Aorta (tissue), 5 donors: ENCODE results near the gene ARL2. TPM values are rescaled to one million over a fixed set of nuclear protein-coding genes. Genes with fewer than 3 reads are reported as not detected.
"Not testable (repeated sequence)": the region's sequence is repeated elsewhere in the genome, so short reads cannot be mapped to it uniquely, and the experiment has no call there.

Experiments
- ATAC-seq: fragments of 200-7000 bp; cut with Tn5 transposase; one replicate; pipeline ENCODE4 v1.9.1; 2022; ENCODE audit warnings: moderate library complexity; ENCODE audit not compliant: low FRiP score
- DNase-seq, 2 donors: peaks; one replicate each; pipeline ENCODE4 v3.0.0-alpha.2; 2020
- H3K27ac ChIP-seq, 2 donors: one replicate each; pipeline ENCODE4 v1.5.1; 2013; ENCODE audit warnings: low read length in 2 of 2, mild to moderate bottlenecking in 2 of 2, moderate library complexity in 2 of 2, control low read depth in 1 of 2, inconsistent platforms in 1 of 2, low read depth in 1 of 2
- H3K27me3 ChIP-seq, 2 donors: one replicate each; pipeline ENCODE4 v1.6.1; 2013; ENCODE audit warnings: control low read depth in 1 of 2, low read length in 1 of 2, mild to moderate bottlenecking in 1 of 2, moderate library complexity in 1 of 2; ENCODE audit not compliant: insufficient read depth in 2 of 2, control insufficient read depth in 1 of 2
- H3K36me3 ChIP-seq, 2 donors: one replicate each; pipeline ENCODE4 v1.6.1; 2013; ENCODE audit warnings: control low read depth in 1 of 2, low read length in 1 of 2, mild to moderate bottlenecking in 1 of 2; ENCODE audit not compliant: insufficient read depth in 2 of 2, control insufficient read depth in 1 of 2
- H3K4me1 ChIP-seq, 2 donors: one replicate each; pipeline ENCODE4 v1.6.1; 2013; ENCODE audit warnings: low read length in 2 of 2, control low read depth in 1 of 2, mild to moderate bottlenecking in 1 of 2, moderate library complexity in 1 of 2; ENCODE audit not compliant: insufficient read depth in 2 of 2, control insufficient read depth in 1 of 2
- H3K4me3 ChIP-seq, 2 donors: one replicate each; pipeline ENCODE4 v1.5.1; 2013; ENCODE audit warnings: low read length in 2 of 2, control low read depth in 1 of 2, mild to moderate bottlenecking in 1 of 2
- H3K9me3 ChIP-seq: one replicate; pipeline ENCODE4 v1.6.1; 2013; ENCODE audit warnings: mild to moderate bottlenecking, low read length; ENCODE audit not compliant: control insufficient read depth
- WGBS, 2 donors: extraction: QIAGEN DNeasy Blood & Tissue Kit; methylation state at CpG; one replicate each; pipeline ENCODE4 v1.1.7; 2013; 5-methylcytosine and 5-hydroxymethylcytosine counted together
- intact Hi-C, 2 donors: fragments of 100-400 bp; cut with DNase I; formaldehyde crosslinking; loops; one replicate each; pipeline versions ENCODE4 v1.14.2 to v1.15.0; 2022
- polyA plus RNA-seq, 2 donors: library from polyadenylated mRNA; stranded (reverse); fragments of 200-250 nt; gene quantifications; one replicate each; pipeline ENCODE4 v1.2.3, GENCODE V29; 2013
- total RNA-seq, 2 donors: library from RNA; stranded (reverse); fragmentation: NEBNext Ultra II Directional; extraction: Animal tissue kit (Norgen Biotek cat#: 25700); gene quantifications; one replicate each; pipeline ENCODE4 v1.2.1, GENCODE V29; 2021
- donor health status: healthy with polysubstance abuse.
- donor health status: Bipolar disorder and iron deficiency.
- donor health status: DM: no; HTN: no; CAD: no.
- donor health status: DM: no; HTN: no; CAD: no.
- donor health status: DM: yes; HTN: yes; CAD: no.

Gene ARL2
- total and polyA plus RNA-seq, 4 donors: 96.3 to 175 (median 125) TPM

DNA sequence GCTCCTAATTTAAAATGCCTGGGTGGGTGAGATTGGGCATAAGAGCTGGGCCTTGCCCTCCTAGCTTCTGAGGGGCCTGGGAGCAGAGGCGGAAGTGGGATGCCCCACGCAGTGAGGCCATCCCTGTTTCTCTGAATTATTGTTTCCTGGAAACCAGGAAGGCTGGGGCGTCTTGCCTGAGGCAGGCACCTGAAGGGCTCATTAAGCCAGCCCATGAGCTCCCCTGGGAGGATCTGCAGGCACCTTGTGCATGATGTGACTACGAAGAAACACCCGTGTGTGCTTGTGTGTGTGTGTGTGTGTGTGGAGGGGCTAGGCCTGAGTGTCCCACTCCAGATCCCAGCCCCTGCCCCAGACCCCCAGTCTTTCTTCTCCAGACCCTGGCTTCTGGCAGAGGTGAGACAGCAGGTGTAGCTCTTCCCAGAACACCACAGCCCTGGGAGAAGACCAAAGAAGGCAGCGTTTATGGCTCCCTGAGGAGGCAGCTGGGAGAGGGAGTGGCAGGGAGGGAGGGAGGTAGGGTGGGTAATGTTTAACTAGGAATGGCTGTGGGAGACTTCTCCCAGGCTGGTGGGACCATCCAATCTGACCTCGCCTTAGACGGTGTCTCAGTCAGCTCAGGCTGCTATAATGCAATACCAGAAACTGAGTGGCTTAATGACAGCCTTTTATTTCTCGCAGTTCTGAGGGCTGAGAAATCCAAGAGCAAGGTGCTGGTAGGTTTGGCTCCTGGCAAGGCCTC, 15.1 kb upstream of the ARL2 start:
- no peak for ATAC-seq
- Histone ChIP-seq H3K27ac (no peak overlapping the region), H3K27me3 (no peaks in the 10 kb centered on the region), H3K36me3 (no peaks in the 10 kb centered on the region), H3K4me1 (no peaks in the 10 kb centered on the region), H3K9me3 (no peaks in the 10 kb centered on the region), H3K4me3 (no peak overlapping the region)
- intact Hi-C loops: loop anchor here (5.0 to 10.0 kb wide), 2 partner anchors 72 to 154 kb away; partner anchors contain the start of gene CDC42BPG (in 2 of the 2)
- no peak for DNase-seq
- WGBS, 2 donors: 85 to 90% methylated on average over 9 of the region's 9 CpGs

GRCh38 chr11:64999478-64999877, 14.5 kb upstream of the ARL2 start:
- no peaks in the 10 kb centered on the region for H3K4me1 ChIP-seq
- no peak for DNase-seq
- no peaks in the 10 kb centered on the region for H3K27me3 ChIP-seq
- ATAC-seq: no peak
- H3K9me3 ChIP-seq: no peaks in the 10 kb centered on the region
- intact Hi-C loops: loop anchor here (5.0 to 10.0 kb wide), 2 partner anchors 72 to 155 kb away; partner anchors contain the start of gene CDC42BPG (in 2 of the 2)
- 85 to 88% methylated on average over 1 of the region's 1 CpG for WGBS, 2 donors
- H3K4me3 ChIP-seq: no peak overlapping the region
- no peaks in the 10 kb centered on the region for H3K36me3 ChIP-seq
- no peak overlapping the region for H3K27ac ChIP-seq

DNA sequence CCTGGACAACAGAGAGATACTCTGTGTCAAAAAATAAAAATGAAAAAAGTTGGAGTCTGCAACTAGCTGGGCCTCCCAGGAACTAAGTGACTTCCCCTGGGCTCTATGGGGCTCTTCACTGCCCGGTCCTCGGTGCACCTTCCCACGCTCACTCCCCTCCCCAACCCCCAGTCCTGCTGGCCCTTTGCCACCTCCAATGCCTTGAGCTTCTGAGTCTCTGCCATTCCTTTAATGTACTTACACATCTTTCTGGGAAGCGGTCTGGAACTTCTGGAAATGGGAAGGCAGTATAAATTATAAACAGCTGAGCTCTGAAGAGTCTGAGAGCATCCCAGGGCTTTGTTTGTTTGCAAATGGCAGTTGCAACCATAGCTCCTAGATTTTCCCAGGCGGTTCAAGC, 11.3 kb upstream of the ARL2 start:
- 55 to 68% methylated on average over 5 of the region's 5 CpGs for WGBS, 2 donors
- no peak overlapping the region for H3K4me3 ChIP-seq
- intact Hi-C loops: no loop called here
- H3K4me1 ChIP-seq: no peaks in the 10 kb centered on the region
- ATAC-seq (no peak), DNase-seq (no peak)
- no peaks in the 10 kb centered on the region for H3K9me3 ChIP-seq
- no peak overlapping the region for H3K27ac ChIP-seq
- no peaks in the 10 kb centered on the region for H3K36me3 ChIP-seq
- no peaks in the 10 kb centered on the region for H3K27me3 ChIP-seq

DNA sequence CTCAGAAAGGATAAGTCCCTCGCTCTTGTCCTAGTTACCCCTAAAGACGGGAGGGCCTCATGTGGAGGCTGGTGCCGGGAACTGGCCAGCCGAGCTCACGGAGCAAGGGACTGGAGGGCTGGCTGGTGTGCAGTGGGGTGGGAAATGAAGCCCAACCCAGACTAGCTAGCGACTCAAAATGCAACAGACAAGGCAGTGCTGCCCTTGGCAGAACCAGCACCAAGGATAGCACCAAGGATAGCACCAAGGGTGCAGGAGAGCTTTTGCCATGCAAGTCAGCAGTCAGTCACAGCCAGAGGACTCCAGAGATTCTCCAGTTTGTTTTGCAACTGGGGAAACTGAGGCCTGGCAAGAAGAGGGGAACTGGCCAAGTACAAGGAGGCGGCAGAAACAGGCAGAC, 10.7 kb upstream of the ARL2 start:
- intact Hi-C loops: no loop called here
- DNase-seq: no peak
- Histone ChIP-seq H3K27me3 (no peaks in the 10 kb centered on the region), H3K36me3 (no peaks in the 10 kb centered on the region), H3K27ac (no peak overlapping the region), H3K4me1 (no peaks in the 10 kb centered on the region), H3K4me3 (no peak overlapping the region), H3K9me3 (no peaks in the 10 kb centered on the region)
- ATAC-seq: no peak
- 48% methylated on average over 7 of the region's 7 CpGs for WGBS, 2 donors

GRCh38 chr11:65003968-65004367, 10.0 kb upstream of the ARL2 start:
- DNase-seq, H3K9me3 ChIP-seq, H3K27ac ChIP-seq, H3K4me1 ChIP-seq, H3K36me3 ChIP-seq, ATAC-seq, intact Hi-C loops, H3K27me3 ChIP-seq, H3K4me3 ChIP-seq: not testable (repeated sequence)
- 59 to 64% methylated on average over 3 of the region's 3 CpGs for WGBS, 2 donors

DNA sequence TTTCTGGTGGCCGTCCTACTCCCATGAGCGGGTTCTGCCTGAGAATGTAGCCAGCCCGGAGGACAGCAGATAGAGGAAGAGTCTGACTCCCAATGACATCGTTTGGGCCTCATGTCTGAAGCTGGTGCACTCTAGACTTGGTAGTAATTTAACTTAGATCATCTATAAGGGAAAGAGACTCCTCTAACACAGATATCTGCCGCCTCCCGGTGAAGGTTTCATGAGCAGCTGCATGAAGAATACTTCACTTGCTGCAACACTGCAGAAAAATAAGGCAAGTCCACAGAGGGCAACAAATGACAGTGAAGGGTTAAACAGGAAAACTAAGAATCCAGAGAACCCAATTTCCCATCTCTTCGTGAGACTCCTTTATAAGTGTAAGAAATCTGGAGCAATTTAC, 5.9 kb upstream of the ARL2 start:
- intact Hi-C loops: no loop called here
- H3K4me1 ChIP-seq: no peaks in the 10 kb centered on the region

GRCh38 chr11:65008873-65009272, 5.1 kb upstream of the ARL2 start:
- Histone ChIP-seq H3K36me3 (no peaks in the 10 kb centered on the region), H3K27ac (no peak overlapping the region), H3K4me1 (no peaks in the 10 kb centered on the region), H3K4me3 (no peak overlapping the region), H3K27me3 (no peaks in the 10 kb centered on the region), H3K9me3 (no peaks in the 10 kb centered on the region)
- ATAC-seq (no peak), DNase-seq (no peak)
- 87 to 97% methylated on average over 2 of the region's 2 CpGs for WGBS, 2 donors
- intact Hi-C loops: no loop called here

More for the DNA sequence above, 5.9 kb upstream of the ARL2 start:
- H3K36me3 ChIP-seq: no peaks in the 10 kb centered on the region
- no peaks in the 10 kb centered on the region for H3K27me3 ChIP-seq
- no peak for ATAC-seq
- no peak for DNase-seq
- H3K27ac ChIP-seq: no peak overlapping the region
- H3K4me3 ChIP-seq: no peak overlapping the region
- 67 to 72% methylated on average over 7 of the region's 7 CpGs for WGBS, 2 donors
- no peaks in the 10 kb centered on the region for H3K9me3 ChIP-seq

DNA sequence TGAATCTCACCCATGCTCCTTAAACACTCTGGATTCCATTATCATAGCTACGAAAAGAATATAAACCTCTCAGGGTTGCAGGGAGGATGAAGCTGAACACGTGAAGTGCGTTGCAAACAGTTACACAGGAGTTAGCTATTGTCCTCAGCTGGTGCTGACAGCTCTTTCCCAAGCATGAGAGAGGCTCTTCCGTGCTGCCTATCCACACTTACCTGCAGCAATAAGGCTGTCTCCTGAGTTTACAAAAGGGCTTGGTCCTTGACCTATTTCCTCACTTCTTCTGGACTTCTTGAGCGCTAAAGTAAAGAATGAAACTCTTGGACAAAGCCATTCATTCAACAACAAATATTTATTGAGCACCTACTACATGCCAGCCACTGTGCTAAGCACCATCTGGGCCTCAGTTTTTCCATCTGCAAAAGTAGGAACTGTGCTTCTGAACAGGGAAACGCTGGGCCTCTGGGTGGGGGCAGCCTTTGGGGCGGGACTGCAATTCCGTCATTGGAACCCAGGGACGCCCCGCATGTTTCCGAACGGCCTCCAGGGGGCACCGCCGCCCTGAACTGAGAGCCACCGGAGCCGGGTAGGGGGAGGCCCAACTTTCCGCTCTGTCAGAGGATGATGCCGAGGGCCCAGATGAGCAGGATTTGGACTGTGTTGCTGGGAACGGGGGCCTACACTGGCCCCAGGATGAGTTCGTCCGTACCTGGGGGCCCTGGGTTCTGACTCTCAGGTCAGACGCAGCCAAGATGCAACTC, 651 bp upstream of the ARL2 start:
- Histone ChIP-seq H3K27ac (peak overlapping the region; percentile 94 to 97), H3K4me3 (peak overlapping the region; percentile 62 to 88), H3K36me3 (no peaks in the 10 kb centered on the region), H3K27me3 (no peaks in the 10 kb centered on the region), H3K4me1 (no peaks in the 10 kb centered on the region), H3K9me3 (no peaks in the 10 kb centered on the region)
- ATAC-seq: peak; percentile 96
- intact Hi-C loops: loop anchor here in 1 of 2 donors (5.0 kb wide), 1 partner anchor 104 kb away; the partner anchor contains the start of gene ZNHIT2
- WGBS, 2 donors: 14 to 15% methylated on average over 22 of the region's 22 CpGs
- DNase-seq: peak; percentile 96 to 97
